K562 treated with DMSO at 1 percent for 48 hours (cell line): ENCODE measurements around the gene INVS. TPM values are rescaled to one million over a fixed set of nuclear protein-coding genes. Genes with fewer than 3 reads are reported as not detected.

ENCODE experiments used
- total RNA-seq: library from RNA; unstranded; fragments of 300-600 nt; gene quantifications from 2 replicates; pipeline ENCODE4 v1.2.3, GENCODE V29; 2022; ENCODE audit warnings: low replicate concordance; ENCODE audit errors: extremely low read depth

The INVS gene
- not detected in 2 replicates for total RNA-seq

GRCh38 chr9:100098887-100099721 is at the start of gene INVS, which contains the start of gene ERP44:
Gene INVS (plus strand): TSS chr9:100099243. CDS start chr9:100104522, 5,279 bp downstream.
Gene ERP44 (minus strand): TSS chr9:100099000. CDS start chr9:100098840, 160 bp downstream.

Other genes starting within 250 kb of the INVS start
- not detected in 2 replicates for gene STX17, start 192.6 kb upstream of the INVS start, total RNA-seq
- not detected in 2 replicates for gene ERP44, start 243 bp upstream of the INVS start, total RNA-seq